Heart left ventricle (tissue), 13 donors: ENCODE measurements around the gene AIP.

ENCODE experiments used
- POLR2A ChIP-seq, 2 donors: fragments of 450-650 bp; IDR thresholded peaks; one replicate each; pipeline ENCODE4 v1.6.1; 2017; ENCODE audit warnings: antibody characterized with exemption in 2 of 2, mild to moderate bottlenecking in 2 of 2, moderate library complexity in 2 of 2
- TF ChIP-seq, protein P1 (sequence below), 12 donors: fragments of 200-600 bp; sonication (generic) in 4 of 12; IDR thresholded peaks; one replicate each; pipeline versions ENCODE4 v1.5.0 to v1.8.0; 2018 to 2022; ENCODE audit warnings: antibody characterized with exemption in 12 of 12, mild to moderate bottlenecking in 5 of 12
- donor health status: ischemic (EF 13 %, LVEDD 7.1; RV severe dilation, severe dysfunction).
- donor health status: DM: no; HTN: yes; CAD: no.
- donor health status: DM: no; HTN: no; CAD: no.
- donor health status: ischemic (EF 25% LVEDD 6.9; RV normal size, moderate dysfunction).
- donor health status: ischemic (EF 25% LVEDD 5.7; RV mildly dilated, moderate dysfunction).
- donor health status: ischemic (EF 35%, LVEDD 5.7; RV mildly dilated, moderate dysfunction).
- donor health status: nonischemic (EF 11% LVEDD 7.7; RV severe dilation, severe dysfunction).
- donor health status: DM: yes; HTN: yes; CAD: no.
- donor health status: PGD.
- donor health status: ischemic (EF 29% LVEDD 5.4; RV normal size, mild dysfunction).
- donor health status: nonischemic (EF 23%, LVEDD 6.1; RV moderate dilation, normal function).

GRCh38 chr11:67528376-67528775, 45.5 kb downstream of the AIP start:
- TF ChIP-seq, protein P1, sequence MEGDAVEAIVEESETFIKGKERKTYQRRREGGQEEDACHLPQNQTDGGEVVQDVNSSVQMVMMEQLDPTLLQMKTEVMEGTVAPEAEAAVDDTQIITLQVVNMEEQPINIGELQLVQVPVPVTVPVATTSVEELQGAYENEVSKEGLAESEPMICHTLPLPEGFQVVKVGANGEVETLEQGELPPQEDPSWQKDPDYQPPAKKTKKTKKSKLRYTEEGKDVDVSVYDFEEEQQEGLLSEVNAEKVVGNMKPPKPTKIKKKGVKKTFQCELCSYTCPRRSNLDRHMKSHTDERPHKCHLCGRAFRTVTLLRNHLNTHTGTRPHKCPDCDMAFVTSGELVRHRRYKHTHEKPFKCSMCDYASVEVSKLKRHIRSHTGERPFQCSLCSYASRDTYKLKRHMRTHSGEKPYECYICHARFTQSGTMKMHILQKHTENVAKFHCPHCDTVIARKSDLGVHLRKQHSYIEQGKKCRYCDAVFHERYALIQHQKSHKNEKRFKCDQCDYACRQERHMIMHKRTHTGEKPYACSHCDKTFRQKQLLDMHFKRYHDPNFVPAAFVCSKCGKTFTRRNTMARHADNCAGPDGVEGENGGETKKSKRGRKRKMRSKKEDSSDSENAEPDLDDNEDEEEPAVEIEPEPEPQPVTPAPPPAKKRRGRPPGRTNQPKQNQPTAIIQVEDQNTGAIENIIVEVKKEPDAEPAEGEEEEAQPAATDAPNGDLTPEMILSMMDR (IDR thresholded peaks at IDR 0.05): no peak
- TF ChIP-seq POLR2A (IDR thresholded peaks at IDR 0.05): no peak
